22Rv1 (cell line): ENCODE results near the gene GLRX2.

ENCODE experiments used
- ZFX ChIP-seq: fragments of 450-650 bp; IDR thresholded peaks from 2 replicates; pipeline ENCODE4 v1.6.1; 2017; ENCODE audit warnings: antibody characterized with exemption, borderline replicate concordance
- TF ChIP-seq, protein P1 (sequence below): fragments of 450-650 bp; IDR thresholded peaks from 2 replicates; pipeline ENCODE4 v1.5.1; 2017; ENCODE audit warnings: mild to moderate bottlenecking

DNA sequence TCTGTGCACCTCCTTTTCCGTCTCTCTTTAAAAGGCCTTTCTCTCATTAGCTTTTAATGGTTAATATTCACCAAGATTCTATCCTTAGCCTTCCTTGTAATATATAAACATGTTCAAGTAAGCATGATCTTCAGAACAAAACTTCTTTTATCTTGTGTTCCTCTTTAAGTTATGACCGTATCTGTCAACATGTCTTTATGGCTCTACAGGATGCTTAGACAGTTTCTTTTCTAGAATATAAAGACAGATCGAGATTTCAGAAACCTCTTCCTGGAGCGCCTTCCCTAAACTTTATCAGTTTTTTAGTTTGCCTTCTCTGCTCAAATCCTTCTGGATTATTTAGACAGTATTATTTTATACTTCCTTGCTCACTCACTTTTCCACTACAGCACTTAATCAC lies 38.6 kb downstream of the GLRX2 start:
- TF ChIP-seq, protein P1, sequence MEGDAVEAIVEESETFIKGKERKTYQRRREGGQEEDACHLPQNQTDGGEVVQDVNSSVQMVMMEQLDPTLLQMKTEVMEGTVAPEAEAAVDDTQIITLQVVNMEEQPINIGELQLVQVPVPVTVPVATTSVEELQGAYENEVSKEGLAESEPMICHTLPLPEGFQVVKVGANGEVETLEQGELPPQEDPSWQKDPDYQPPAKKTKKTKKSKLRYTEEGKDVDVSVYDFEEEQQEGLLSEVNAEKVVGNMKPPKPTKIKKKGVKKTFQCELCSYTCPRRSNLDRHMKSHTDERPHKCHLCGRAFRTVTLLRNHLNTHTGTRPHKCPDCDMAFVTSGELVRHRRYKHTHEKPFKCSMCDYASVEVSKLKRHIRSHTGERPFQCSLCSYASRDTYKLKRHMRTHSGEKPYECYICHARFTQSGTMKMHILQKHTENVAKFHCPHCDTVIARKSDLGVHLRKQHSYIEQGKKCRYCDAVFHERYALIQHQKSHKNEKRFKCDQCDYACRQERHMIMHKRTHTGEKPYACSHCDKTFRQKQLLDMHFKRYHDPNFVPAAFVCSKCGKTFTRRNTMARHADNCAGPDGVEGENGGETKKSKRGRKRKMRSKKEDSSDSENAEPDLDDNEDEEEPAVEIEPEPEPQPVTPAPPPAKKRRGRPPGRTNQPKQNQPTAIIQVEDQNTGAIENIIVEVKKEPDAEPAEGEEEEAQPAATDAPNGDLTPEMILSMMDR = no peak
- no peak for TF ChIP-seq ZFX
